C4-2B (cell line): ENCODE data around the gene SUPT20HL2.

Experiments used
- CTCF ChIP-seq: fragments of 450-650 bp; conservative IDR thresholded peaks from 2 replicates; pipeline ENCODE4 v1.5.1; 2017; ENCODE audit warnings: mild to moderate bottlenecking
- ZFX ChIP-seq: fragments of 450-650 bp; IDR thresholded peaks from 2 replicates; pipeline ENCODE4 v1.6.1; 2017

DNA sequence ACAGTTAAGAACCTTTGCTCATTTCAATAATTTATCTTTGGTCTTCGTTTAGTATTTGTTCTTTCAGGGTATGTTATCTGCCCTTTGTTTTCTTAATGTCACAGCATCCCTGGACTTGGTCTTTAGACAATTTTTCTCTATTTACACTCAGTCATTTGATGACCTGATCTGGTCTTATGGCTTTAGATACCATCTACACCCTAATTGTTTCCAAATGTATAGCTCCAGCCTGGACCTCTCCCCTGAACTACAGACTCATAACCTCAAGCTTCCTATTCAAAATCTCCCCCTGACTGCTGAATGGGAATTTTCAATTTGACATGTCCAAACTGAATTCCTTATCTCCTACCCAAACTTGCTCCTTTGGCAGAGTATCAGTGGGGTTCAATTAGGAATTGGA lies 3.7 kb upstream of the SUPT20HL2 start:
- TF ChIP-seq CTCF: no peak
- TF ChIP-seq ZFX: no peak
